Uterus (tissue), 4 donors: ENCODE data around the gene CACNA1D. TPM values are rescaled to one million over a fixed set of nuclear protein-coding genes. Genes with fewer than 3 reads are reported as not detected.

Source experiments
- DNase-seq, 2 donors: peaks; one replicate each; pipeline ENCODE4 v3.0.0-alpha.2; 2019 to 2020
- H3K27ac ChIP-seq, 2 donors: fragments of 200-600 bp; sonication (generic); 1 replicate in 1 of 2; 2 replicates in 1 of 2; pipeline ENCODE4 v1.5.1; 2016 to 2018
- H3K27me3 ChIP-seq, 2 donors: fragments of 200-600 bp; sonication (generic); one replicate each; pipeline ENCODE4 v1.5.1; 2018 to 2019; ENCODE audit warnings: control low read depth in 1 of 2
- H3K36me3 ChIP-seq, 2 donors: fragments of 200-600 bp; sonication (generic); one replicate each; pipeline ENCODE4 v1.5.1; 2019; ENCODE audit warnings: control low read depth in 1 of 2
- H3K4me1 ChIP-seq, 2 donors: fragments of 200-600 bp; sonication (generic); one replicate each; pipeline ENCODE4 v1.5.1; 2018 to 2019; ENCODE audit warnings: control low read depth in 1 of 2
- H3K4me3 ChIP-seq, 2 donors: fragments of 200-600 bp; sonication (generic); 1 replicate in 1 of 2; 2 replicates in 1 of 2; pipeline ENCODE4 v1.5.1; 2018 to 2019; ENCODE audit warnings: mild to moderate bottlenecking in 1 of 2
- H3K9me3 ChIP-seq, 2 donors: fragments of 200-600 bp; sonication (generic); one replicate each; pipeline ENCODE4 v1.5.1; 2019; ENCODE audit warnings: control low read depth in 1 of 2
- POLR2A ChIP-seq, 2 donors: fragments of 450-650 bp; IDR thresholded peaks; one replicate each; pipeline ENCODE4 v1.6.1; 2016; ENCODE audit warnings: antibody characterized with exemption in 2 of 2, mild to moderate bottlenecking in 1 of 2, moderate library complexity in 1 of 2
- intact Hi-C: fragments of 100-400 bp; cut with DNase I; formaldehyde crosslinking; loops from one replicate; pipeline ENCODE4 v1.15.1; 2023; ENCODE audit warnings: low total_unique reads
- total RNA-seq, 4 donors: library from RNA; depleted of rRNA in 3 of 4; stranded (reverse); fragments of >200 nt in 3 of 4; gene quantifications; one replicate each; pipeline versions ENCODE4 v1.1.0 to v1.2.4, GENCODE V29; 2014 to 2023
- TF ChIP-seq, protein P1 (sequence below), 4 experiments: fragments of 200-600 bp in 2 of 4; fragments of 450-650 bp in 2 of 4; sonication (generic) in 2 of 4; IDR thresholded peaks; one replicate each; pipeline ENCODE4 v1.5.1; 2016 to 2019; ENCODE audit warnings: antibody characterized with exemption in 4 of 4, mild to moderate bottlenecking in 2 of 4, moderate library complexity in 1 of 4
- donor health status: DM: yes; HTN: yes; CAD: no.

CACNA1D gene
- total RNA-seq, 4 donors from 2014 or later = 0.88 to 97.5 (median 63.4) TPM

DNA sequence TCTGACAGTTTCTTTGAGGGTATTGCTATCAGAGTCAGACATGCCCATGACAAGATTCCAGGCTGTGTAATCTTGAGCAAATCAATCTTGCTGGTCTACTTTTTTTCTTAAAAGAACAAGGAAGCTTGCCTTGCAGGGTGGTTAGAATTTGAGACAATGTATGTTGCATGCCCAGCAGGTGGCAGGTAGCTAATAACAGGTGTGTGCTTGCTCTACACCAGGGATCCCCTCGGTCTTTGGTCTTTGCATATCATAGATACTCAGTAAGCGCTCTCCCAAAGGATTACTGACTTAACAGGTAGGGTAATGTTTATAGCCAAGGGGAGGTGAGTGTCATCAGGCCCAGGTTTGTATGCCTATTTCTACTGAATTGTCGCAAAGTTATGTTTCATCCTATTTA, 37.3 kb downstream of the CACNA1D start:
- intact Hi-C loops = no loop called here
- H3K36me3 ChIP-seq = no peaks in the 10 kb centered on the region
- DNase-seq = no peak
- no peaks in the 10 kb centered on the region for H3K9me3 ChIP-seq
- TF ChIP-seq, protein P1, sequence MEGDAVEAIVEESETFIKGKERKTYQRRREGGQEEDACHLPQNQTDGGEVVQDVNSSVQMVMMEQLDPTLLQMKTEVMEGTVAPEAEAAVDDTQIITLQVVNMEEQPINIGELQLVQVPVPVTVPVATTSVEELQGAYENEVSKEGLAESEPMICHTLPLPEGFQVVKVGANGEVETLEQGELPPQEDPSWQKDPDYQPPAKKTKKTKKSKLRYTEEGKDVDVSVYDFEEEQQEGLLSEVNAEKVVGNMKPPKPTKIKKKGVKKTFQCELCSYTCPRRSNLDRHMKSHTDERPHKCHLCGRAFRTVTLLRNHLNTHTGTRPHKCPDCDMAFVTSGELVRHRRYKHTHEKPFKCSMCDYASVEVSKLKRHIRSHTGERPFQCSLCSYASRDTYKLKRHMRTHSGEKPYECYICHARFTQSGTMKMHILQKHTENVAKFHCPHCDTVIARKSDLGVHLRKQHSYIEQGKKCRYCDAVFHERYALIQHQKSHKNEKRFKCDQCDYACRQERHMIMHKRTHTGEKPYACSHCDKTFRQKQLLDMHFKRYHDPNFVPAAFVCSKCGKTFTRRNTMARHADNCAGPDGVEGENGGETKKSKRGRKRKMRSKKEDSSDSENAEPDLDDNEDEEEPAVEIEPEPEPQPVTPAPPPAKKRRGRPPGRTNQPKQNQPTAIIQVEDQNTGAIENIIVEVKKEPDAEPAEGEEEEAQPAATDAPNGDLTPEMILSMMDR (IDR thresholded peaks at IDR 0.05) = no peak
- TF ChIP-seq POLR2A (IDR thresholded peaks at IDR 0.05) = no peak
- no peak overlapping the region for H3K27ac ChIP-seq
- no peaks in the 10 kb centered on the region for H3K4me1 ChIP-seq
- no peaks in the 10 kb centered on the region for H3K27me3 ChIP-seq
- H3K4me3 ChIP-seq = no peak overlapping the region

DNA sequence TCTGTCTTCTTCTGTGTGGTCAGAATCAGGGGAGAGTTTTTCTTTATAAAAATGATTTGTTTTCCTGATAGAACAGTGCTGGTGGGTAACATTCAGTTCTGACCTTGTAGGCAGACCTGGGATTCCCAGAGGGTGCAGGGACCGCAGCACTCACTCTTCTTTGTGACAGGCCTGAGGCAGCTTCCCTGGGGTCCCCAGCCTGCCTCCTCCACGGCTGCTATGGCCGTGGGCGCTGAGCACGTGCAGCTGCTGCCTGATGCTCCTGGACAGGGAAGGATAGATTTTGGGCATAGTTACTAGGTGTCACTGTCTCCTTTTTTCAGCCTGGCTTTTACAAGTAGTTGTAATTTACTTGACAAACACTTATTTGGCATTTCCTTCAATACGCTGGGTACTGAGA, 39.1 kb downstream of the CACNA1D start:
- intact Hi-C loops = no loop called here
- Histone ChIP-seq H3K27ac (peak overlapping the region in 1 of 2 donors; percentile 17), H3K9me3 (no peaks in the 10 kb centered on the region), H3K4me3 (no peak overlapping the region), H3K36me3 (no peaks in the 10 kb centered on the region), H3K4me1 (no peaks in the 10 kb centered on the region), H3K27me3 (no peaks in the 10 kb centered on the region)
- no peak for TF ChIP-seq POLR2A (IDR thresholded peaks at IDR 0.05)
- TF ChIP-seq, protein P1 (IDR thresholded peaks at IDR 0.05) = no peak
- no peak for DNase-seq

DNA sequence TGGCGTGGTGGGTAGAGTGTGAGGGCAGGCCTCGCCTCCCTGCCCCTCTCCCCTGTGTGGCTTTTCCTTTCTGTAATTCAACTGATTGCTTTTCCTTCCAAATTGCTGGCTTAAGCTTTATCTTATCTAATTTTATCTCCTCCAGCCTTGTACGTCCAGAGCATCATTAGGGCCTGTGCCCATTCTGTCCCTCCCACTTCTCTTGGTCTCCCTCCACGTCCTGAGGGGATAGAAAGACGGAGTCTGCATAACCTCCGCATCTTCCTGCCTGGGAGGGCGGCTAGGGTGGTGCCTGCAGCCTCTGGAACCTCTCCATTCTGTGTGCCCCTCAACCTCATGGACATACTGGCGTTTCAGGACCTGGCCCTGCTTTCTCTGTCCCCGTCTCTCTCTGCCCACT, 39.8 kb downstream of the CACNA1D start:
- no peaks in the 10 kb centered on the region for H3K9me3 ChIP-seq
- DNase-seq = no peak
- H3K4me1 ChIP-seq = no peaks in the 10 kb centered on the region
- intact Hi-C loops = no loop called here
- no peaks in the 10 kb centered on the region for H3K27me3 ChIP-seq
- H3K36me3 ChIP-seq = no peaks in the 10 kb centered on the region
- no peak overlapping the region for H3K4me3 ChIP-seq
- peak overlapping the region in 1 of 2 donors; percentile 31 for H3K27ac ChIP-seq
- TF ChIP-seq, protein P1 (IDR thresholded peaks at IDR 0.05) = no peak
- TF ChIP-seq POLR2A (IDR thresholded peaks at IDR 0.05) = no peak

DNA sequence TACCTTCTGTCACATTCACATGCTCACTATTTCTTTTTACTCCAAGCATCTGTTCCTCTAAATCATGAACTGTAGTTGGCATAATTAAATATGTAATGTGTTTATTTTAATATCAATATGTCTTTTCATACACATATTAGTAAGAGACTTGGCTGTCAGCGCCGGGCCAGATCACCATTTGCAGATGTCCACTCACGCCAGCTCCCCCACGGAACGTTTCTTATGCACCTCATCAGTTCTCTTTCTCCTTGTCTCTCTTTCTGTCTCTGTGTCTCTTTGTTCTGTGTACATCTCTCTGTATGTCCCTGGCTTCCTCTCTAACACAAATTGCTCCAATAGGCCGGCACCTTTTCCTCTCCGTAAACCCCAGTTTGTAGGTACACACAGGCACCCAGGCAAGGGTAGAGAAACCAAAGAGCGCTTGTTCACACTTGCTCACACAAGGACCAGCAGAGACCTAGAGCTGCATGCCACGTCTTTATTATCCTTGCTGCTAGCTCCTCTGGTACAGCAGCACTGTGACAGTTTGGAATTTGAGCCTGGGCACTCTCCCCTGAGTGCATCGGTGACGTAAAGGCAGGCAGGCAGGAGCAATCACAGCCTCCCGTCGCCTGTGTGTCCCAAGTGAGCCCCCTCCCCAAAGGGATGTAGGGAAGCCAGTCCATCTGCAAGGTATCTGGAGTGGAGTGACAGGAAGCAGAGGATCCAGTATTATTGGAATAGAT, 40.4 kb downstream of the CACNA1D start:
- TF ChIP-seq, protein P1 (IDR thresholded peaks at IDR 0.05) = no peak
- TF ChIP-seq POLR2A (IDR thresholded peaks at IDR 0.05) = no peak
- intact Hi-C loops = no loop called here

DNA sequence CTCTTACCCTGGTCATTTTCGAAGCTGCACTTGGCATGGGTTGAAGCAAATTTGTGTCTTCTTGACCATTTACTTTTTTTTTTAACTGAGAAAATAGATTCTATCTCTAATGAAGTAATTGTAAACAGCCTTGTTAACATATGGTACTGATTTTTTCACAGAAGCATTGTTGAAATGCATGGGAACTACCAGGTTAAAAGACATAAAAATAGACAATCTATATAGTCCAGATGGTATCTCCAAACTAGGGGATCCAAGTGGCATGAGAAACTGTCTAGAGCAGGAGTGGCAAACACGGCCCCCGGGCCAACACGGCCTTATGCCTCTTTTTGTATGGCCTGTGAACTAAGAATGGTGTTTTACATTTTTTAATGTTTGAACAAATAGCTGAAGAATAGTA, 41.9 kb downstream of the CACNA1D start:
- Histone ChIP-seq H3K4me3 (no peak overlapping the region), H3K27ac (peak overlapping the region in 1 of 2 donors; percentile 31)
- intact Hi-C loops = no loop called here

More for the DNA sequence above, 40.4 kb downstream of the CACNA1D start:
- Histone ChIP-seq H3K4me3 (no peak overlapping the region), H3K27ac (peak overlapping the region in 1 of 2 donors; percentile 31), H3K27me3 (no peaks in the 10 kb centered on the region), H3K9me3 (no peaks in the 10 kb centered on the region), H3K4me1 (no peaks in the 10 kb centered on the region), H3K36me3 (no peaks in the 10 kb centered on the region)
- DNase-seq = no peak

More for the DNA sequence above, 41.9 kb downstream of the CACNA1D start:
- Histone ChIP-seq H3K9me3 (no peaks in the 10 kb centered on the region), H3K36me3 (no peaks in the 10 kb centered on the region), H3K27me3 (no peaks in the 10 kb centered on the region), H3K4me1 (no peaks in the 10 kb centered on the region)
- TF ChIP-seq POLR2A (IDR thresholded peaks at IDR 0.05) = no peak
- TF ChIP-seq, protein P1 (IDR thresholded peaks at IDR 0.05) = no peak
- no peak for DNase-seq
